ENCODE data around the gene DRAP1.

The DRAP1 gene

GRCh38 chr11:65965986-65966762, 46.9 kb downstream of the DRAP1 start:
- no peak for DNase-seq

GRCh38 chr11:65967329-65967934, 48.2 kb downstream of the DRAP1 start:
- DNase-seq = no peak

GRCh38 chr11:65968600-65969482, 49.6 kb downstream of the DRAP1 start:
- no peak for DNase-seq
